Measurements from ENCODE around the gene ARHGEF7.

ARHGEF7 gene

DNA sequence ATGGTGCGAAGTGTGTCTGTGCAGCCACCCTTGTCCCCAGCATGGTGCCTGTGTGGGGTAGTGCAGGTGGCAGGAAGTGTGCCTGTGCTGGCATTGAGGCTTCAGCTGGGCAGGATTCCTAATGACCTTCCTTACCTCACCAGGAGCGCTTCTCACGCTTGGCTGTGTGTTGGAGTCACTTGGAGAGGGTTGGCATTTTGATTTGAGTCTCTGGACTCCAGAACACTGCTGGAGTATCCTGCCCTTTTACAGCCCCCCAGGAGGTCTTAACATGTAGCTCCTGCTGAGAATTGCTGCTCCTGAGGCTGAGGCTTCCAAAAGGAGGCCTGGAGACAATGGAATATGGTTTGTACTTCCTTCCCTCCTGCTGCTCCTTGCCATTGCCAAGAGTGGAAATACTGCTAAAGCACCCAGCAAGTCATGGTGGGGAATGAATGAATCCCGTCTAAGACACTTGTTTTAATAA lies 87.1 kb downstream of the ARHGEF7 start:
- no peak for DNase-seq

DNA sequence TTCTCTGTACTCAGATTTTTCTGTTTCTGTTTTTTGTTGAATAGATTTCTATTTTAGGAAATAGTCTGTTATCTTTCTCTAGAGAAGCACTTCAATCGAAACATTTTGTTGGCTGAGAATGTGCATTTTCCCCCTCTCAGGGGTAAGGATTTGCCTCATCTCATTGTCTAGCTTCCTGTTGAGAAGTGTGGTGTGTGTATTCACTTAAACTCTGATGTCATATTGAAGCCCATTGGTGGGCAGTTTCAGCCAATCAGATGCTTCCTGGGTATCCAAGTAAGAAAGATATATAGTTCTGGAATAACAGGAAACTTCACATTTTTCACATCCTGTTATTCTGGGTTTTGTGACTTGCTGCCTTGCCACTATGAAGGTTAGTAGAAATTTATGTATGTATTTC lies 87.6 kb downstream of the ARHGEF7 start:
- no peak for DNase-seq

DNA sequence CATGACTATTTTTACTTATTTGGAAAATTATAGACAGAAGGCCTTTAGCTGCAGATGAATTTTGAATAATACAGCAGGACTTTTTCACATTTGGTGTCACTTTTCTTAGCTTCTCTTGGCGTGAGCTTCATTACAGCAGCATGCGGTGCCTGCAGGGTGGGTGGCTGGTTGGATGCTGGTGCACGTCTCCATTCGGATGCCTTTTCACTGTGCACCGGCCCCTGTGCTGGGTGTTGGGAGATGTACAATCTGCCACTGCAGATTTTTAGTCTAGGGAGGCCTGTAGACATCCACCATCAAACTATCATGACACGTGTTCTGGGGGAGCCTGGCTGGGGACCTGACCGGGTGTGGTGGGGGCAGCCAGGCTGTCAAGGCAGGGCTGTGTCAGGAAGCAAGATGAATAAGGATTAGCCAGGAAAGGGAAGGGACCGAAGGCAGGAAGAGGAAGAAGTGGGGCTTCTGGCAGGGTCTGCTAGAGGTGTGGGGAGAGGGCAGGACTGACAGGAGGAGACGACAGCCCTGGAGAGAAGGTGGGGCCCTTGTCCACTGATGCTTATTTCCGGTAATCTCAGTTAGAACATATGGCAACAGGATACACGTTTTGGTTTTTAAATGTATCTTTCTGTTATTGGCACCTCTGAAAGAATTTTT lies 88.8 kb downstream of the ARHGEF7 start:
- no peak for DNase-seq

DNA sequence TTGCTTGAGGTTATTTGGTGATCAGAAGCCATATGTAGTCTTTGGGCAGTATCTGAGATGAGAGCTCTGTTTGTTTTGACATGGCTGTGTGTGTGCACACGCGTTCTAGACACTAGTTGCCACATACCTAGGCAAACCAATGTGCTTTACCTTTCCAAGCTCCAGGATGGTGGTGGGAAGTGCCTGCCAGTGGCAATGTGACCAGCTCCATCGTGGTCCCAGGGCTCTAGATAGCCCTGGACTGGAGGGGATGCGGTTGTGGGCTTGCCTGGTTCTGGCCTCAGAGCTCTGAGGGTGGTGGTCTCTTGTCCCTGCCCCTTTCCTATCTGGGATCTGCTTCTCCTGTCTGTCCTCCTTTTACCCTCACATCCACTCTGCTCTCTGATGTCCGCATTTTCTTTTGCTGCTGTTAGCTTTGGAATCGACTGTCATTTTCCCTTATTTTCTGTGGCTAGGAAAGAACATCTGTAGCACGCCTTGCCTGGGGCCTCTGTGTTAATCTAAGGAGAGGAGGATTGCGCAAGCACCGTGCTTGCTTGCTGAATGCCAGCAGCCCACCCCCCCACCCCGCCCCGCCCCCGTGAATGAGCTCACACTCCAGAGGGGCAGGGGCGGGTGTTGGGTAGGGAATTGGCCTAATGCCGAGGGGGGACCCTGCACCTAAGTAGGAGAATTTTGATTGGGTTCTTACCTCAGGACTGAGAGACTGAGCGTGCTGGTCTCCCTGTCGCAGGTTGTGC lies 89.5 kb downstream of the ARHGEF7 start:
- DNase-seq: no peak

DNA sequence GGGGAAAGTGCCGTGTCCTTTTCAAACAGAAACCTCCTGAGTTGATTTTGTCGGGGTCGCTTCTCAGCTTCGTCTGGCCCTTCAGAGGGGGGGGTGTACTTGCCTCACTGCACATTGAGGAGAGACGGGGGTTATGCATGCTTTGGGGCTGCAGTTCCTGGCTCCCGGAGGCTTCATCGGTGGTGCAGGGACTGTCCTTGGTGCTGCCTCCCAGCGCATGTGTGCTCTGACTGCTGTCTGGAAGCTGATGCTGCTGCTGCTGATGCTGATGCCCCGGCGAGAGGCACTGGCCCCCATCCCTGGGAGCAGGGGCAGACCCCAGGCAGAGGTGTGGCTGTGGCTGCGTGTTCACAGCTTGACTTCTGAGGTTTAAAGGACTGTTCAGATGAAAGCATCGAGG lies 91.0 kb downstream of the ARHGEF7 start:
- DNase-seq: no peak

DNA sequence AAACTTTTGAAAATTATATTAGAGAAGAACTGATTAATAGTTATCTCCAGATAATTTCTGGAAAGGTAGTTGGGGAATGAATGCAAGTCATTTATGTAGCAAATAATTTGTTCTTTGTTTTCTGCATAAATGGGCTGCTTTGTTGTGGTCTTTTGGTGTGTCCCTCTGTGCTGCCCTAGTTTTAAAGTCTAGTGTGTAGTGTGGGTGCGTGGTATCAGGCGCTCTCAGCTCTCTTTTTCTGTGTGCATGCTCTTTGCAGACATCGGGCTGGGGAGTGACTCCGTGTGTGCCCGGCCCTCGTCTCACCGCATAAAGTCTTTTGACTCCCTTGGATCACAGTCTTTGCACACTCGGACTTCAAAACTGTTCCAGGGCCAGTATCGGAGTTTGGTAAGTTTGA lies 94.5 kb downstream of the ARHGEF7 start:
- DNase-seq: no peak

DNA sequence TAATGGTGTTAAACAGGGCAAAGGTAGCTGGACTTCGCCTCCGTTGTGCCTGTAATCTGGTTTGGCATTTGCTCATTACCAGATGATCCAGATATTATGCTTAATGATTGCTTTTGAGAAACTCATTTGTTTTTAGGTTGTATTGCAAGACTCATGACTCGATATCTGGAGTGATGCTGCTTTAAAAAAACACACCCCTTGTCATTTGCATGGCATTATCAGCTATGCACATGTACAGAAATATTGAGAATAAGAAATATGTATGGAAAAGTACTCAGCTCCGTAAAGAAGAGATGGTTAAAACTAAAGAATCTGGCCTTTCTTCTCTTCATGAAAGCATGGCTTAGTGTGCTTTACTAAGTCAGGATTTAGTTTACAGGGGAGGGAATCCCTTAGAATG lies 95.0 kb downstream of the ARHGEF7 start:
- DNase-seq: no peak

DNA sequence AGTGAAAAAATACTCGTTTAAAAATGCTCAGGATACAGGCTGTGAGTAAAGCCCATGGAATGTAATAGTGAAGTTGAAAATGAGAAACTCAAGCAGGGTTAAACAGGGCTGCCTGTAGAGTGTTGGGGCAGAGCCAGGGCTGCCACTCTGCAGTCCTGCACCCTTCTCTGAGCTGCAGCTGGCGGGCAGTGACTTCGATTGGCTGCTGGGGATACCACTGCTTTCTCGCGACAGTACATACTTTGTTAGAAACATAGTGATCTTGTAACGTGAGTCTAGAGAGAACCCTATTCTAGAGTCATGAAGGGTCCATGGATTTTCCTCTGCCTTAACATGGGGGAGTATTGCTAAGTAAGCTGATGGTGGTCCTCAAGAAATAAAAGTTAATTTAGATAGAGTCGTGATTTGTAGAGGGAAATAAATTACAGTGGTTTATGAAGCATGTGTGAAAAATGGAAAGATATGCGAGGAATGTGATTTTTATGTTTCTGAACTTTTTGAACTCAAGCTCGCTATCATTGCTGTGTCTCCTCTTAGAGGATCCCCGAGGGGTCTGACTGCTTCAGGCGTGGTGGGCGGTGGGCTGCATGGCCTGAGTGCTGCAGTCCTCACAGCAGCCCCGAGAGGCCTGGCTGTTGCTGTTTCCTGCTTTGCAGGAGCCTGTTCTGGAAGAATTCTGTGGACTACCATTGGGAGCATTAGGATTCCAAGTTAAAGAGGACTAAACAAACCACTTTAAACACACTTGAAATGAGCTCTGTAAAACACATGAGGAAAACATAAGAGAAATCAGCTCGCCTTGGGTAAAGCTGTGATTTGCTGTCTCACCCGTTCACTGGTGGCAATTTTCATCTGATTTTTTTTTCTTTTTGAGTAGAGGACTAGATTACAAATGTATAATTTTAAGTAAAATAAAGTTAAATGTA lies 95.7 kb downstream of the ARHGEF7 start:
- DNase-seq: no peak

DNA sequence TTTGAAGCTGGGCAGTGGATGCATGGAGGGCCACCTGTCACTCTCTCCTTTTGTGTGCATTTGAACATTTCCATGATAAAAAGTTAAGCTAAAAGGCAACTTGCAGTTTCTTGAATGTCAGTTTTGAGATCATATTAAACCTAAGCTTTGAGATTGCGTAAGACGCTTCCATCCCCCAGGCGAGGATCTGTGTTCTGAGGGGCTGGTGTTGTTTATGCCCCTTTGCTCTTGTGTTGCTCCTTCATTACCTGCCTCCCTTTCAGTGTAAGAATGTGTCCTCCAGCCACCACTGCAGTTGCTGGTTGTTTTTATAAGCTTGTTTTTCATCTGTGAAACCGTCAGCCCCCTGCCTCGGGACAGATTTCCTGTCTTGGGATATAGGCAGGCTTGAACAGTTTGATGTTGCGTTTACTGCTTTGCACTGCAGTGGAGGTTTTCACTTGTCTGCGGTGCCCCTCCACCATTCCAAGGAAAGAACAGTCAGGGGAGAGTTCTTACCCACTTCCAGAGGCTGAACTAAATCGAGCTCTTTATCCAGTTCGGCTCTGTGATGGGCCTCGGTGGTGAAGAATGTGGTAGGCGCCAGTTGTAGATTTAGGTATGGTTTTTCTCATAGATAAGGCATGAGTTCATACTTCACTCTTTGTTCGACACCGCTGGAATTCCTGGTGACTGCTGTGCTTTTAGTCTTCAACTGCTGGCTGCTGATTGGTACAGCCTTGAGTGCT lies 96.8 kb downstream of the ARHGEF7 start:
- no peak for DNase-seq

DNA sequence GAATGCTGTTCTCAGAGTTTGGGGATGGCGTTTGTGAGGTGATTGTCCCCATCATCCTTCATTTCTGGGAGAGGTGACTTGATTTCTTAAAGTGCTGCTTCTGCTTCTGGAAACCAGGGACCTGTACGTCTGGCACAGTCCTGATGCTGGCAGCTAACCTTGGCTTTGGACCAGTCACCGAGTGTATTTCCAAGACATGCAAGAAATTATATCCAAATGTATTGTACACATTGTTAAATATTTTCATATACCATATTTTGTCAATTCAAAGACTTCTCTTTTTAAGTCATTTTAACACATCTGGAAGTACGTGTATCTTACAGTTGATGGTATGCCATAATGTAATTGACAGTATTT lies 97.4 kb downstream of the ARHGEF7 start:
- no peak for DNase-seq

DNA sequence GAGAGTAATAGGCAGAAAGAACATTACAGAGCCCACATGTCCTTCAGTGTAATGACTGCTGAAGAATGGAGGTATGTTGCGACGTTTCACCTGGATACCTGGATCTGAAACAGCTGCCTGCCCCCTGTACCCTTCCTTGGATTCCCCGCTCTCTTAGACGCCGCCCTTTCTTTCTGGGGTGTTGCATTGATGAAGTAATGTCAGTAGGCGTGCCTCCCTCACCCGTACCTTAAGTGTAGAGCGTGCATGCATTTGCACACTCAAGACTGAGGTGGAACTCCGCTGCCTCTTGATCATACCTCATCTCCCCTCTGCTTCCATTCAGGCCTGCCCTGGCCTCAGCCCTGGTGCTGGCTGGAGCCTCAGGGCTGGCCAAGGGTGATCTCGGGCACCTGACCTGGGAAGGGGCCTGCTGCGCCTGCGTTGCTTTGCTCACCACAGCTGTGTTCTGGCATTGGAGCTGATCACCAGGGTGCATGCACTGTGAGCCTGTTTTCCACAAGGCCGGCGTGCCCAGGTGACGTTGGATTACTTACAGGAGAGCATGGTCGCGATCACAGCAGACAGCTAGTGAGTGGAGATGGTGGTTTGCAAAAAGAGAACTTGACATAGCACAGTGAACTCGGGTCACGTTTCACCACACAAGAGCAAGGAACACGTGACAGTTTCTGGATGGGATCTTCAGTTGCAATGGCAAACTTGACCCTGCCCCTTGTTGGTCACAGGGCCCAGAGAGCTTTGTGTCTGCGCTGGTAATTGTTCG lies 99.0 kb downstream of the ARHGEF7 start:
- DNase-seq: no peak

DNA sequence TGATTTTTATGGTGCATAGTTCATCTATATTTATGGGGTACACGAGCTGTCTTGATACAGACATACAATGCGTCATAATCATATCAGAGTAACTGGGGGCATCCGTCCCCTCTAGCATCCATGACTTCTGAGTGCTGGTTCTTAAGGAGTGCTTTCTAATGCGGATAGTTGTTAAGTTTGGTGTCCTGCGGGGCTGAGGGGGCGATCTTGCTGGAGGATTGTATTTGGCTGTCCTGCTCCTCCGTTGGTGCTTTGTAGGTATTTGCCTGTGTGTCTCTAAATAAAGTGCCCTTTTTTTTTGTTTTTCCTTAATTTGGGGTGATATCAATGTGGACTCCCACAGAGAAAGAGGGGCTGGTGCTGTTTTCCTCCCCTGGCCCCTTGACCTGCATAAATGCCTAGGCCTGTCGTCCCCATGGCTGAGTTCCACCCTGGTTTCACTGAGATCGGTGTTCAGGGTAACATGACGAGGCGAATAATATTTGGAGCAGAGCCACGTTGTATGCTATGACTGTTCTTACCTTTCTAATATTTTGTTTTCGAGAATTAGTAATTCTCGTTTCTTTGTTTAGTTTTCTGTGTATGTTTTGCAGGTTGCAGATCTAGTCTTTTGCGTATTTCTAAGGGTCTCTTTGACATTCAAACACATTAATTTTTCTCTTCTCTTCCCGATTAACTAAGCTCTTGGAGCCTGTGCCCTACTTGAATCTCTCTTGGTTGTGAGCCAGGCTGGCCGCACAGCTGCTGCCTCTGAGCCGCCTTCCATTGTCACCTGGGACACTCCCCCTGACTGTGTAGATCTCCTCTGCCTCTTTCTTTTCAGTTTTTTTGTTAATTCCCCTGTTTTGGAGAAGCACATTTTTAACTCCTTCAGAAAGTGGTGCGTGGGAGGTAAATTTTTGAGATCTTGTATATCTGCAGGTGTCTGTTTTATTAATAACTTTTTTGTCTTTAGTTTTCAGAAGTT lies 100.3 kb downstream of the ARHGEF7 start:
- no peak for DNase-seq

DNA sequence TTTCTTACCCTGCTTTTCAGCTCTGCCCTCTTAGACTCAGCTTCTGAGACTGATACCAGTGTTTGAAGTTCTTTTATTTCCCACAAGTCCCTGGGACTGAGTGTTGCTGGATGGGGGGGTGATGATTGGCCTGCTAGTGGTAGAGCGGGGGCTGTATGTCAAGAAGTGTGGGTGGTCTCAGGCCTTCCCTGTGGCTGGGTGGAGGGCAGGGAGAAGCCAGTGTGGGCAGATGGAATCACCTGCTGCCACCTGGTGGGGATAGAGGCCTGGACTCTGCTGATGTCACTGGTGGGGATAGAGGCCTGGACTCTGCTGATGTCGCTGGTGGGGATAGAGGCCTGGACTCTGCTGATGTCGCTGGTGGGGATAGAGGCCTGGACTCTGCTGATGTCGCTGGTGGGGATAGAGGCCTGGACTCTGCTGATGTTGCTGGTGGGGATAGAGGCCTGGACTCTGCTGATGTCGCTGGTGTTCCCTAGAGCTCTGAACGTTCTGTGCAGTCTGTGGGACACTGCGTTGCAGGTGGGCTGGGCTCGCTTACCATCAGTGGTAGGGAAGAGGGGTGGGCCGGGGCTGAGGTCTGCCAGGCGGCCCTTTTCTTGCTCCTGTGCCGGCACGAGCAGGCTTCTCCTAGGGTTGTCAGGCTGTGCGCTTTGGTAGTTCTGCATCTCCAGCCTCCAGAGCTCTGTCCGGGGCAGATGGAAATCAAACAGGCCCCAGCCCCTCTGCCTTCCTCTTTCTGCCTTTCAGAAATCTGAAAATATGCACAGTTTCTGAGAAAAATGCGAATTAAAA lies 101.3 kb downstream of the ARHGEF7 start:
- peak; percentile 22 for DNase-seq

DNA sequence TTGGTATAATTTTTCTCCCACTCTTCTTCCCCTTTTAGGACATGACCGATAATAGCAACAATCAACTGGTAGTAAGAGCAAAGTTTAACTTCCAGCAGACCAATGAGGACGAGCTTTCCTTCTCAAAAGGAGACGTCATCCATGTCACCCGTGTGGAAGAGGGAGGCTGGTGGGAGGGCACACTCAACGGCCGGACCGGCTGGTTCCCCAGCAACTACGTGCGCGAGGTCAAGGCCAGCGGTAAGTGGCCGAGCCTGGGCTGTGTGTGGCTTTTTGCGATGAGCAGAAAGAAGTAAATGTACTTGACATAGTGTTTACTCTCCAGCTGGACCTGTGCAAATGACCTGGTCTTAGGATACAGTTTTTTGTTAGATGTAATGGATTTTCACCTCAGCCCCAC lies 102.5 kb downstream of the ARHGEF7 start:
- DNase-seq: no peak

DNA sequence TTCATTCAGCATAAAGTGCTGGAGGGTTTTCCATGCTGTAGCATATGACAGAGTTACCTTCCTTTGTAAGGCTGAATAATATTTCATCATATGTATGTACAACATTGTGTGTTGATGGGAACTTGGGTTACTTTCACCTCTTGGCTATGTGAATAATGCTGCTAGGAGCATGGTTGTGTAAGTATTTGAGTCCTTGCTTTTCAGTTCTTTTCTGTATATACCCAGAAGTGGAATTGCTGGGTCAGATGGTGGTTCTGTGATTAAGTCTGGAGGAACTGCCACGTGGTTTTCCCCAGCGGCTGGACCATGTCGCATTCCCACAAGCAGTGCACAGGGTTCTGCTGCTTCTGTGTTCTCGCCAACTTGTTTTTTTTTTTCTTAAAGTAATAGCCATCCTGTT lies 104.2 kb downstream of the ARHGEF7 start:
- DNase-seq: no peak

DNA sequence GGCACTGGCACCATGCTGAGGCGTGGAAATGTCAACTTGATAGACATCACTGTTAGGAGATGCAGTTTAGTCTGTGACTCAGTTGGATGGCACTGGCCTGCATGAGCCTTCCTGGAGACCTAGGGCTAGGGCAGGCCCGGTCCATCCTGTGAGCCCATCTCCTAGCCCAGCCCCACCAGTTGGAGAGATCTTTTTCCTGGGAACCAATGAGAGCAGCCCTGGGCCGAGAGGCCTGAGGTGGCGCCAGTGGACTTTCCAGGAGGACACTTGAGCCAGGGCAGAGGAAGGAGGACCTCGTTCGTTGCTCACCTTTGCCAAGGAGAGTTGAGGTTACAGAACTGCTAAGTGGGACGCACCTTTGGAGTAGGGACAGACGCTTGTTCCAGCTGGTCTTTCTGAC lies 104.8 kb downstream of the ARHGEF7 start:
- DNase-seq: no peak

DNA sequence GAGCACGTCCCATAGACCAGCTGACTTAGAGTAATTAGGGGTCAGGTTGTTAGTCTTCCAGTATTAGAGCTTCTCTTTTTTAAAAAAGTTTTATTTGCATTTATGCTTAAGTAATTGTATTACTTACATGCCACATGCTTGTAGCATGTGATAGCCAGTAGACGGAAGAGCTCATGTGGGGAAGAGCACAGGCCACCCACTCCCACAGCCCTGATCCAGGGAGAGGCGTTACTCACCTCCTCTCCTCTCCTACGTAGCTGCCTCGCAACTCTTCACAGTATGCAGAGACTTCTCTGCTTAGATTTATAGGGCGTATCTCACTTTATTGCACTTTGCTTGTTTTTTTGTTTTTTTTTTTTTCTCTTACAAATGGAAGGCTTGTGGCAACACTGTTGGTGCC lies 110.1 kb downstream of the ARHGEF7 start:
- DNase-seq: no peak

DNA sequence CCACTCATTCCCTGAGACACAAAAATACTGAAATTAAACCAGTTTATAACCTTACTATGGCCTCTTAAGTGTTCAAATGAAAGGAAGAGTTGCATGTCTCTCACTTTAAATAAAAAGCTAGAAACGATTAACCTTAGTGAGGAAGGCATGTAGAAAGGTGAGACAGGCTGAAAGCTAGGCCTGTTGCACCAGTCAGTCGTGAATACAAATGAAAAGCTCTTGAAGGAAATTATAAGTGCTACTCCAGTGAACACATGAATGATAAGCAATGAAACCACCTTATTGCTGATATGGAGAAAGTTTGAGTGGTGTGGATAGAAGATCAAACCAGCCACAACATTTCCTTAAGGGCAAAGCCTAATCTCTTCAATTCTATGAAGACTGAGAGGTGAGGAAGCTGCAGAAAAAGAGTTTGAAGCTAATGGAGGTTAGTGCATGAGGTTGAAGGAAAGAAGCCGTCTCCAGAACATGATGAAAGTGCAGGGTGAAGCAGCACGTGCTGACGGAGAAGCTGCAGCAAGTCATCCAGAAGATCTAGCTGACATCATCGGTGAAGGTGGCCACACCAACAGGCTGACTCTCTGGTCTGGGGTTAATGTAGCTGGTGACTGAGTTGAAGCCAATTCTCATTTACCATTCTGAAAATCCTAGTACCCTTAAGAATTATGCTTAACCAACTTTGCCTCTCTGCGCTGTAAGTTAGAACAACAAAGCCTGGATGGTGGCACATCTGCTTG lies 110.9 kb downstream of the ARHGEF7 start:
- no peak for DNase-seq

DNA sequence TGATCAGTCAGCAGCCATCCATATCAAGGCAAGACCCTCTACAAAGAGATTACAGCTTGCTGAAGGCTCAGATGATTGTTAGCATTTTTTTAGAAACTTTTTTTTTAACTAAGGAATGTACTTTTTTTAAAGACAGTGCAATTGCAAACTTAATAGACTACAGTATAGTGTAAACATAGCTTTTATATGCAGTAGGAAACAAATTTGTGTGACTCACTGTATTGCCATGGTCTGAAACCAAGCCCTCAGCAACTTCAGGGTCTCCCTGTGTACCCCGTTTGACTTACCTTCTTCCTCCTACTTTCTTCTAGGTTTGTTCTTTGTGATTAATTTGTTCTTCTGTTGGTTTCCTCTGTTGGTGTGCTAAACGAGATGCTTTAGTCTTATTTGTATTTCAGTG lies 112.3 kb downstream of the ARHGEF7 start:
- DNase-seq: no peak
